Stimulated activated CD8-positive, alpha-beta memory T cell treated with anti-CD3 and anti-CD28 coated beads, Interleukin-4, amount 100 ng/mL, for 4 hours (primary cell): ENCODE measurements around the gene LRRFIP1.
"Not testable (repeated sequence)": the region's sequence is repeated elsewhere in the genome, so short reads cannot be mapped to it uniquely, and the experiment has no call there.

Experiments used
- DNase-seq, 2 donors: peaks; one replicate each; pipeline ENCODE4 v3.0.0-alpha.2; 2020; ENCODE audit warnings: low read depth in 2 of 2, low spot score in 1 of 2

The LRRFIP1 gene

GRCh38 chr2:237743561-237744269 is 116.3 kb downstream of the LRRFIP1 start:
- DNase-seq = no peak

GRCh38 chr2:237744270-237744612 is 116.9 kb downstream of the LRRFIP1 start:
- no peak for DNase-seq

- peak; percentile 50 to 65 for DNase-seq
These were observed 117.3 kb downstream of the LRRFIP1 start for GRCh38 chr2:237744613-237745249.

DNA sequence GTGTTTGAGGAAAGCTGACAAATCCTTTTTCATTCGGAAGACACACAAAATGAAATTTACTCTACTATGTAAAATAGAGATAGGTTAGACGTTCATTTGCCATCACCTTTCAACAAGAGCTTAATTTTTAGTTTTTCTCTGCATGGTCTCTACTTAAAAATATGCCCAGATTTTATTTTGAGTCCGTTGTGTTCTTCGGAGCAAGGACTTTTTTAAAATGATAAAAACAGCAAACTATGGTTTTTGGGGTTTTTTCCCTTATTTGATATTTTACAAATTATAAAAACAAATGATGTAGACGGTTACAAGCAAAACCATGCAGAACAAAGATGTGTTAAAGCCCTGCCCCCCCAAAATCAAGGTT is 117.8 kb downstream of the LRRFIP1 start:
- no peak for DNase-seq

DNA sequence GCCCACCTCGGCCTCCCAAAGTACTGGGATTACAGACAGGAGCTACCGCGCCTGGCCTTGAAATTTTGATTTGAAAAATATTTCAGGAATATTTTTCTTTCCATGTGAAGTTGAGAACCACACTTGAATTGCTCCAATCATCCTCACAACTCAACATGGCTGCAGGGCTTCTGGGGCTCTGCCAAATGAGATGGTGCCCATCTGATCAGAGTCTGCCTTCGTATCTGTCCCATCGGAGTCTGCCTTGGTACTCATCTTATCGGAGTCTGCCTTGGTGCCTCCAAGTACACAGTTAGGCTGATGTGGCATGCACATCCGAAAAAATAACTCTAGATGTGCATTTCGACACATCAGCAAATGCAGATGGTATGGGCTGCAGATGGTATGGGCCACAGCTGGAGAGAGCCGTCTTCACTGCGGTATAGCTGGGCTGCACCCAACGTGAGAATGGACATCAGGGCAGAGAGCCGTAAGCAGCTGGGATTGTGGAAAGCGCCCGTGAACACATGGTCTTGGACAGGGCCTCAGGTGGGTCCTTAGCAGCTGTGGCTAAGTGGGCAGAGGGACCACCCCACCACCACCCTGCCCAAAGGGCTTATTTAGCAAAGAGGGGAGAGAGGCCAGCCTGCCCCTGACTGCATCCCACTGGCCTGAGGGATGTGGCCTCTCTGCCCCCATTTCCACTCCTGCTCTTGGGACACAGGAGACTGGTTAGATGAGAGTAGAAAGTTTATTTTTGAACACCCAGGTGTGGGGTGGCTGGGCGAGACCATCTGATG is 119.1 kb downstream of the LRRFIP1 start:
- no peak for DNase-seq

- no peak for DNase-seq
These were observed 119.8 kb downstream of the LRRFIP1 start for GRCh38 chr2:237747189-237747588.

GRCh38 chr2:237749002-237749401 is 121.6 kb downstream of the LRRFIP1 start:
- no peak for DNase-seq

DNA sequence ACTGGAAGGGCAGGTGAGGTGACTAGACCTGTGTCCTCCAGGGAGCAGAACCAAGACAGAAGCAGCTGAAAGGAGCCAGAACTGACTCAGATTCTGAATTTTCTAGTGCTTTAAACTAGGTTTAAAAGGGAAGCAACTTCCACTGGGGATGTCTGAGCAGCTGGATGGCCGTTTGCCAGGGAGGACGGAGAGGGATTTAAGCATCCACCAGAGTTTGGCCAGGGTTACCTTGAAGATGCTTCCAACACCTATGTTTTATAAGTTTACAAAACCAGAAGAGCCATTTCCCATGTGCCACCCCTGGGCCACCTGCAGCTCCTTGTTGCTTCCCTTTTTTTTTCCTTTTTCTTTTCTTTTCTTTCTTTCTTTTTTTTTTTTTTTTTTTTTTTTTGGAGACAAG is 122.6 kb downstream of the LRRFIP1 start:
- DNase-seq = no peak

- DNase-seq = not testable (repeated sequence)
These were observed 123.1 kb downstream of the LRRFIP1 start for GRCh38 chr2:237750441-237750840.

GRCh38 chr2:237752761-237753165 is 125.4 kb downstream of the LRRFIP1 start:
- no peak for DNase-seq

DNA sequence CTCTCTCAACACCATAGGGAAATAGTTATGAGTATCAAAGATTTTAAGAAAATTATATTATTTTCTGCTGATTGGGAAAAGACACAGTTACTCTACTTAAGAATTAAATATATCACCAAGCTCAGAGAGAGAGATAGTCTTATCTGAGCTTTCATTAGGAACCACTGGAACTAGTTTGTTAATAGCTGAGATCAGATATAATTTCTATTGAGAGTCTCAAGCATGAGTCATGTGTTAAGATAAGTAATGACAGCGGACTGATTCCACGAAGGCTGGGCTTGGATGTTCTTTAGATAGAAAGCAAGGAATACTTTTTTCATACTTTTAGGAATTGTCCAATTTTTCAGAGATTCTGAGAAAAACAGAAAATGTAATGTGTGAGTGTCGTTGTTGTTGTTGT is 126.8 kb downstream of the LRRFIP1 start:
- no peak for DNase-seq

- no peak for DNase-seq
These were observed 127.3 kb downstream of the LRRFIP1 start for GRCh38 chr2:237754626-237755248.

- no peak for DNase-seq
These were observed 130.2 kb downstream of the LRRFIP1 start for GRCh38 chr2:237757616-237758015.

GRCh38 chr2:237758185-237758584 is 130.8 kb downstream of the LRRFIP1 start:
- DNase-seq = no peak

- DNase-seq = no peak
These were observed 131.8 kb downstream of the LRRFIP1 start for GRCh38 chr2:237759176-237759575.

GRCh38 chr2:237760506-237761502 is 133.4 kb downstream of the LRRFIP1 start:
- DNase-seq = no peak

DNA sequence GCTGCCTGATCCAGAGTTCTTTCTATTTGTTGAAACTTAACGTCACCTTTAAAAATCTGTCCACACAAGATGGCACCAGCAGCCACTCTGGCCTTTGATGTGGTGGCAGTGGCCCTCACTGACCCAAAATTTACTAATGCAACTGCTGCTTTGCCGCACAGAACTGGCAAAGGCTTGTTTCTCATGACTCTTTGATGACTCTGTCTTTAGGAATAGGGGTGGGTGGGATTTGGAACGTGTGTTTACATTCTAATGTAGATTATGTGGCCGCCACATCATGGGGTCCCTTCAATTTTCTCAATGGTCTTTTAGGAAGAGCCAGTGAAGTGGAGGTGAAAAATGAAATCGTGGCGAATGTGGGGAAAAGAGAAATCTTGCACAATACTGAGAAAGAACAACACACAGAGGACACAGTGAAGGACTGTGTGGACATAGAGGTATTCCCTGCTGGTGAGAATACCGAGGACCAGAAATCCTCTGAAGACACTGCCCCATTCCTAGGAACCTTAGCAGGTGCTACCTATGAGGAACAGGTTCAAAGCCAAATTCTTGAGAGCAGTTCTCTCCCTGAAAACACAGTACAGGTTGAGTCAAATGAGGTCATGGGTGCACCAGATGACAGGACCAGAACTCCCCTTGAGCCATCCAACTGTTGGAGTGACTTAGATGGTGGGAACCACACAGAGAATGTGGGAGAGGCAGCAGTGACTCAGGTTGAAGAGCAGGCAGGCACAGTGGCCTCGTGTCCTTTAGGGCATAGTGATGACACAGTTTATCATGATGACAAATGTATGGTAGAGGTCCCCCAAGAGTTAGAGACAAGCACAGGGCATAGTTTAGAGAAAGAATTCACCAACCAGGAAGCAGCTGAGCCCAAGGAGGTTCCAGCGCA is 135.2 kb downstream of the LRRFIP1 start:
- not testable (repeated sequence) for DNase-seq

DNA sequence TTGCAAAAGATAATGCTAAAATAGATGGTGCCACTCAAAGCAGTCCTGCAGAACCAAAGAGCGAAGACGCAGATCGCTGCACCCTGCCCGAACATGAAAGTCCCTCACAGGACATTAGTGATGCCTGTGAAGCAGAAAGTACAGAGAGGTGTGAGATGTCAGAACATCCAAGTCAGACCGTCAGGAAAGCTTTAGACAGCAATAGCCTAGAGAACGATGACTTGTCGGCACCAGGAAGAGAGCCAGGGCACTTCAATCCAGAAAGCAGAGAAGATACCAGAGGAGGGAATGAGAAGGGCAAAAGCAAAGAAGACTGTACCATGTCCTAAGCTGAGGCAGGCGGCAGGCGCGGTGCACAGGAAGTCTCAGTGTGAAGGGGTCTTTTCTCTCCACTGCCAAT is 136.4 kb downstream of the LRRFIP1 start:
- no peak for DNase-seq

DNA sequence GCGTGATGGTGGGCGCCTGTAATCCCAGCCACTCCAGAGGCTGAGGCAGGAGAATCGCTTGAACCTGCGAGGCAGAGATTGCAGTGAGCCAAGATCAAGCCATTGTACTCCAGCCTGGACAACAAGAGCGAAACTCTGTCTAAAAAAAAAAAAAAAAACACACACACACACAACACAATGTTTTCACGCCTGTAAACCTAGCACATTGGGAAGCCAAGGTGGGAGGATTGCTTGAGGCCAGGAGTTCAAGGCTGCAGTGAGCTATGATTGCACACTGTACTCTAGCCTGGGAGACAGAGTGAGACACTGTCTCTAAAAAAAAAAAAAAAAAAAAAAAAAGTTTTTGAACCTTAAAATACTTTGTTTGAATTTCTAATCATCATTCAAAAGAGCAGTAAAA is 137.7 kb downstream of the LRRFIP1 start:
- DNase-seq = not testable (repeated sequence)

GRCh38 chr2:237765875-237766274 is 138.5 kb downstream of the LRRFIP1 start:
- DNase-seq = no peak
